ENCODE measurements around the gene PRKN.

Gene PRKN

GRCh38 chr6:161677188-161677587 lies 1050.4 kb downstream of the PRKN start:
- no peak for TF ChIP-seq ZNF8 (CRISPR knock-in tag; IDR thresholded peaks at IDR 0.05)
- no peak for TF ChIP-seq GLIS3 (CRISPR knock-in tag; IDR thresholded peaks at IDR 0.05)
- no peak for TF ChIP-seq CSDC2 (CRISPR knock-in tag; IDR thresholded peaks at IDR 0.05)
- TF ChIP-seq ARNTL (CRISPR knock-in tag; IDR thresholded peaks at IDR 0.05; ENCODE audit: borderline replicate concordance, low read depth), result no peak
- no peak for TF ChIP-seq TCF4 (CRISPR knock-in tag; IDR thresholded peaks at IDR 0.05; ENCODE audit: borderline replicate concordance)
- TF ChIP-seq CSRNP3 (CRISPR knock-in tag; IDR thresholded peaks at IDR 0.05), result no peak
- TF ChIP-seq ZC3H10 (CRISPR knock-in tag; IDR thresholded peaks at IDR 0.05), result no peak
- no peak for TF ChIP-seq BACH2 (CRISPR knock-in tag; IDR thresholded peaks at IDR 0.05; ENCODE audit: borderline replicate concordance)
- TF ChIP-seq POU6F1 (CRISPR knock-in tag; IDR thresholded peaks at IDR 0.05; ENCODE audit: borderline replicate concordance, low read depth), result no peak
- TF ChIP-seq OSR1 (CRISPR knock-in tag; IDR thresholded peaks at IDR 0.05), result no peak
- TF ChIP-seq ZNF565 (CRISPR knock-in tag; conservative IDR thresholded peaks at IDR 0.05; ENCODE audit: low read depth), result no peak
- no peak for TF ChIP-seq ESRRG (CRISPR knock-in tag; IDR thresholded peaks at IDR 0.05)
- ATAC-seq, result no peak

DNA sequence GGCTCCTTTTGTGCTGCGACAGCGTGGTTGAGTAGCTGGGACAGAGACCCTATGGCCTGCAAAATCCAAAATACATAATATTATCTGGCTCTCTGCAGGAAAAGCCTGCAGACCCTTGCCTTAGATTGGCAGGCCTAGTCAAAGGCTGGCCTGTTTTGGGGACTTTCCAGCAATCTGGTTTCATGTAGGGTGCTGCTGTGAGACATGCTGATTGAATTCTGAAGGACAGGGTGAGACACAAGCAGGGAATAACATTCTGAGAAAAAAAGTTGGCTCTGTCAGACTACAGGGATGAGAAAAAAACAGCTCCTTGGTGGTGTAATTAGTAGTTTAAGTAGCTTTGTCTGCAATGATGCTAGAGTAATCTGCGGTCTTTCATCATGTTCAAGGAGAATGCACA lies 1051.0 kb downstream of the PRKN start:
- no peak for TF ChIP-seq GLIS3 (CRISPR knock-in tag; IDR thresholded peaks at IDR 0.05)
- no peak for TF ChIP-seq CSRNP3 (CRISPR knock-in tag; IDR thresholded peaks at IDR 0.05)
- no peak for TF ChIP-seq ZFP3 (CRISPR knock-in tag; IDR thresholded peaks at IDR 0.05)
- no peak for TF ChIP-seq BACH2 (CRISPR knock-in tag; IDR thresholded peaks at IDR 0.05; ENCODE audit: borderline replicate concordance)
- no peak for TF ChIP-seq ZNF70 (CRISPR knock-in tag; IDR thresholded peaks at IDR 0.05)
- no peak for TF ChIP-seq CREB5 (CRISPR knock-in tag; IDR thresholded peaks at IDR 0.05; ENCODE audit: low read depth)
- ATAC-seq, result no peak

DNA sequence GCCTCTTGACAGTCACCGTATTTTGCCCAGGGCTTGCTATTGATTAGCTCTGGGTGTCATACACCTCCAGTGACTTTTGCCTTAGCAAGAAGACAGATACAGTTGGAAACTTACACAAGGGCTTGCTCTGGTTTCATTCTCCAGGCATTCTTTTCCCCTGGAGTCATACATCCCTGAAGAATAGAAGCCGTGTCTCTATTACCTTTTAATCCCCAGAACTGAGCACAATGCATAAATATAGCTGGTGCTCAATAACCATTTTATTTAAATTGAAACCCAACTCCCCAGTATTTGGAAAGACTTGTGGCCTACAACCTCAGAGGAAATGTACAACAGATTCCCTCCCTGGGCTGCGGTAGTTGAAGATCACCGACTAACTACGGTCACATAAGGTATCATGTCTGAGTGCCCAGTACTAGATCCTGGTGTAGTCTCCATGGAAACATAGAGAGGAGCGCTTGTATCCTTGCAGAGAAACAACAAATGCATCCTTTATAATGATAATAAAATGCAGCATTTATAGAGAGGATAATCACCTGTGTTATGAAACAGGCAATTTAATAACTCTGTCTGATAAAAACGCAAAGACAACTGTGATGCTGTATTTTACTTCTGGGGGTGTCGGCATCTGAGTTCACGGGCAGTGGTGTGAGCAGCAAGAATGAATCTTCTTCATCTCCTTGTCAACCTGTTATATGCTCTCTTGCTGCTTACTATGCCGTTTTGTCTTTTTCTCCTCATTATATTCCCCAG lies 1052.5 kb downstream of the PRKN start:
- no peak for ATAC-seq
- TF ChIP-seq BACH2 (CRISPR knock-in tag; IDR thresholded peaks at IDR 0.05; ENCODE audit: borderline replicate concordance) (no peak), RARB (CRISPR knock-in tag; IDR thresholded peaks at IDR 0.05) (no peak), SNAI2 (CRISPR knock-in tag; IDR thresholded peaks at IDR 0.05) (no peak)

DNA sequence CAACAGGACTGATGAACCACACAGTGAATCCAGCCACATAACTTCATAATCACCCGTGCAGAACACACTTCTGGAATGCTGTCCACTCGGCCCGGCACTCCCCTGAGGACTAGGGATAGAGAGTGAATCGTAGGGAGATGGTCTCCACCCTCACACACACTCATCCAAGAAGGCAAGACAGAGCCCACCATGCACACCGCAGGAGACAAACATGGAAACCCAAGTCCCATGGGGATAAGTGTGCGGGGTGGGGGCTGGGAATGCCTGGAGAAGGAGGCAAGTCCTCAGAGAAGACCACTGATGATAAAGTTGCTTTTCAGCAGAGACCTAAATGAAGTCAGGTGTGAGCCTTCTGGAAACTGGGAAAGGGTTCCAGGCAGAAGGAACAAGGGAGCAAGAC lies 1054.5 kb downstream of the PRKN start:
- ATAC-seq, result no peak
- TF ChIP-seq BACH2 (CRISPR knock-in tag; IDR thresholded peaks at IDR 0.05; ENCODE audit: borderline replicate concordance), result no peak
- TF ChIP-seq ESRRG (CRISPR knock-in tag; IDR thresholded peaks at IDR 0.05), result no peak
- TF ChIP-seq ZFP30 (CRISPR knock-in tag; IDR thresholded peaks at IDR 0.05), result no peak
- no peak for TF ChIP-seq ZNF70 (CRISPR knock-in tag; IDR thresholded peaks at IDR 0.05)
- no peak for TF ChIP-seq TSHZ2 (CRISPR knock-in tag; IDR thresholded peaks at IDR 0.05)
- no peak for TF ChIP-seq ZNF8 (CRISPR knock-in tag; IDR thresholded peaks at IDR 0.05)
- no peak for TF ChIP-seq ZFP3 (CRISPR knock-in tag; IDR thresholded peaks at IDR 0.05)
- no peak for TF ChIP-seq POU6F1 (CRISPR knock-in tag; IDR thresholded peaks at IDR 0.05; ENCODE audit: borderline replicate concordance, low read depth)
- TF ChIP-seq CREB5 (CRISPR knock-in tag; IDR thresholded peaks at IDR 0.05; ENCODE audit: low read depth), result no peak
- TF ChIP-seq, protein P1, sequence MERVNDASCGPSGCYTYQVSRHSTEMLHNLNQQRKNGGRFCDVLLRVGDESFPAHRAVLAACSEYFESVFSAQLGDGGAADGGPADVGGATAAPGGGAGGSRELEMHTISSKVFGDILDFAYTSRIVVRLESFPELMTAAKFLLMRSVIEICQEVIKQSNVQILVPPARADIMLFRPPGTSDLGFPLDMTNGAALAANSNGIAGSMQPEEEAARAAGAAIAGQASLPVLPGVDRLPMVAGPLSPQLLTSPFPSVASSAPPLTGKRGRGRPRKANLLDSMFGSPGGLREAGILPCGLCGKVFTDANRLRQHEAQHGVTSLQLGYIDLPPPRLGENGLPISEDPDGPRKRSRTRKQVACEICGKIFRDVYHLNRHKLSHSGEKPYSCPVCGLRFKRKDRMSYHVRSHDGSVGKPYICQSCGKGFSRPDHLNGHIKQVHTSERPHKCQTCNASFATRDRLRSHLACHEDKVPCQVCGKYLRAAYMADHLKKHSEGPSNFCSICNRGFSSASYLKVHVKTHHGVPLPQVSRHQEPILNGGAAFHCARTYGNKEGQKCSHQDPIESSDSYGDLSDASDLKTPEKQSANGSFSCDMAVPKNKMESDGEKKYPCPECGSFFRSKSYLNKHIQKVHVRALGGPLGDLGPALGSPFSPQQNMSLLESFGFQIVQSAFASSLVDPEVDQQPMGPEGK (CRISPR knock-in tag; IDR thresholded peaks at IDR 0.05; ENCODE audit: borderline replicate concordance), result no peak
- TF ChIP-seq TCF4 (CRISPR knock-in tag; IDR thresholded peaks at IDR 0.05; ENCODE audit: borderline replicate concordance), result no peak
- no peak for TF ChIP-seq OSR1 (CRISPR knock-in tag; IDR thresholded peaks at IDR 0.05)
- no peak for TF ChIP-seq TOX (CRISPR knock-in tag; IDR thresholded peaks at IDR 0.05; ENCODE audit: borderline replicate concordance)

Measured in SK-N-SH treated with all-trans-retinoic acid at 6 μM for 48 hours (cell line).